Liver (tissue), 9 donors: ENCODE results near the gene TFG. TPM values are rescaled to one million over a fixed set of nuclear protein-coding genes. Genes with fewer than 3 reads are reported as not detected.

Experiments
- DNase-seq: peaks from one replicate; pipeline ENCODE4 v3.0.0-alpha.2; 2017; ENCODE audit warnings: low spot score
- H3K27ac ChIP-seq, 2 donors: one replicate each; pipeline ENCODE4 v1.7.0; 2013; ENCODE audit warnings: inconsistent platforms in 2 of 2, low read length in 2 of 2, control low read depth in 1 of 2, low read depth in 1 of 2, mild to moderate bottlenecking in 1 of 2
- H3K27me3 ChIP-seq, 4 donors: one replicate each; pipeline versions ENCODE4 v1.6.1 to v1.7.0; 2013; ENCODE audit warnings: low read length in 3 of 4, inconsistent platforms in 1 of 4, mild to moderate bottlenecking in 1 of 4, moderate library complexity in 1 of 4; ENCODE audit not compliant: control insufficient read depth in 4 of 4, insufficient read depth in 4 of 4
- H3K36me3 ChIP-seq, 4 donors: one replicate each; pipeline versions ENCODE4 v1.6.1 to v1.7.0; 2013; ENCODE audit warnings: low read length in 3 of 4, mild to moderate bottlenecking in 3 of 4, low read depth in 1 of 4, moderate library complexity in 1 of 4; ENCODE audit not compliant: control insufficient read depth in 4 of 4, insufficient read depth in 3 of 4
- H3K4me1 ChIP-seq, 4 donors: one replicate each; pipeline versions ENCODE4 v1.6.1 to v1.7.0; 2013; ENCODE audit warnings: low read length in 3 of 4, mild to moderate bottlenecking in 3 of 4, moderate library complexity in 1 of 4; ENCODE audit not compliant: control insufficient read depth in 4 of 4, insufficient read depth in 4 of 4
- H3K4me3 ChIP-seq, 3 donors: one replicate each; pipeline versions ENCODE4 v1.6.1 to v1.7.0; 2013; ENCODE audit warnings: low read length in 3 of 3, control low read depth in 1 of 3, low read depth in 1 of 3, mild to moderate bottlenecking in 1 of 3
- H3K9ac ChIP-seq, 2 donors: one replicate each; pipeline ENCODE4 v1.7.0; 2013; ENCODE audit warnings: low read length in 2 of 2, mild to moderate bottlenecking in 2 of 2, moderate library complexity in 2 of 2, control low read depth in 1 of 2, low read depth in 1 of 2
- H3K9me3 ChIP-seq, 4 donors: one replicate each; pipeline versions ENCODE4 v1.6.1 to v1.7.0; 2013; ENCODE audit warnings: low read length in 3 of 4; ENCODE audit not compliant: control insufficient read depth in 4 of 4
- ATF3 ChIP-seq: IDR thresholded peaks from 2 replicates; pipeline ENCODE4 v1.6.1; 2016; ENCODE audit warnings: antibody characterized with exemption
- FOXA1 ChIP-seq: IDR thresholded peaks from 2 replicates; pipeline ENCODE4 v1.6.1; 2016; ENCODE audit warnings: antibody characterized with exemption
- FOXA2 ChIP-seq: IDR thresholded peaks from 2 replicates; pipeline ENCODE4 v1.6.1; 2016; ENCODE audit warnings: antibody characterized with exemption
- GABPA ChIP-seq, 2 donors: IDR thresholded peaks in 1 of 2; conservative IDR thresholded peaks in 1 of 2; 2 replicates each; pipeline ENCODE4 v1.6.1; 2016; ENCODE audit warnings: antibody characterized with exemption in 2 of 2, mild to moderate bottlenecking in 1 of 2, moderate library complexity in 1 of 2
- HNF4A ChIP-seq, 2 donors: conservative IDR thresholded peaks; 2 replicates each; pipeline ENCODE4 v1.6.1; 2016; ENCODE audit warnings: antibody characterized with exemption in 2 of 2, mild to moderate bottlenecking in 2 of 2
- JUND ChIP-seq, 2 donors: IDR thresholded peaks; 2 replicates each; pipeline ENCODE4 v1.6.1; 2016; ENCODE audit warnings: antibody characterized with exemption in 2 of 2
- NR2F2 ChIP-seq: IDR thresholded peaks from 2 replicates; pipeline ENCODE4 v1.6.1; 2016; ENCODE audit warnings: antibody characterized with exemption
- RAD21 ChIP-seq, 2 donors: IDR thresholded peaks; 2 replicates each; pipeline ENCODE4 v1.6.1; 2016; ENCODE audit warnings: antibody characterized with exemption in 2 of 2, mild to moderate bottlenecking in 2 of 2
- TAF1 ChIP-seq: conservative IDR thresholded peaks from 2 replicates; pipeline ENCODE4 v1.6.1; 2016; ENCODE audit warnings: antibody characterized with exemption, mild to moderate bottlenecking
- WGBS: extraction: QIAGEN DNeasy Blood & Tissue Kit; methylation state at CpG from one replicate; pipeline ENCODE4 v1.1.7; 2013; 5-methylcytosine and 5-hydroxymethylcytosine counted together
- polyA plus RNA-seq, 2 donors: library from polyadenylated mRNA; stranded (reverse) in 1 of 2; unstranded in 1 of 2; fragments of 200-250 nt in 1 of 2; fragments of >200 nt in 1 of 2; fragmentation: Nextera tagmentation in 1 of 2; extraction: Ambion mirVana in 1 of 2; gene quantifications; one replicate each; pipeline versions ENCODE4 v1.2.1 to v1.2.3, GENCODE V29; 2013 to 2015
- total RNA-seq, 2 donors: library from RNA; depleted of rRNA; stranded (reverse); fragments of >200 nt; gene quantifications; one replicate each; pipeline ENCODE4 v1.2.3, GENCODE V29; 2014
- TF ChIP-seq, protein P1 (sequence below): IDR thresholded peaks from 2 replicates; pipeline ENCODE4 v1.6.1; 2016; ENCODE audit warnings: antibody characterized with exemption, mild to moderate bottlenecking
- donor health status: healthy.
- donor health status: healthy.
- donor health status: healthy.
- donor health status: healthy.
- donor health status: healthy.

Gene TFG
- total and polyA plus RNA-seq, 4 donors: 42.4 to 70.8 (median 65.0) TPM

- Histone ChIP-seq H3K36me3 (no peaks in the 10 kb centered on the region), H3K9ac (no peak overlapping the region), H3K27me3 (no peaks in the 10 kb centered on the region), H3K4me3 (no peak overlapping the region), H3K9me3 (no peaks in the 10 kb centered on the region), H3K27ac (no peak overlapping the region), H3K4me1 (peaks cover 0 to 15% (median 6%) of the 10 kb centered on the region in 4 donors)
- DNase-seq: no peak
- TF ChIP-seq, protein P1, sequence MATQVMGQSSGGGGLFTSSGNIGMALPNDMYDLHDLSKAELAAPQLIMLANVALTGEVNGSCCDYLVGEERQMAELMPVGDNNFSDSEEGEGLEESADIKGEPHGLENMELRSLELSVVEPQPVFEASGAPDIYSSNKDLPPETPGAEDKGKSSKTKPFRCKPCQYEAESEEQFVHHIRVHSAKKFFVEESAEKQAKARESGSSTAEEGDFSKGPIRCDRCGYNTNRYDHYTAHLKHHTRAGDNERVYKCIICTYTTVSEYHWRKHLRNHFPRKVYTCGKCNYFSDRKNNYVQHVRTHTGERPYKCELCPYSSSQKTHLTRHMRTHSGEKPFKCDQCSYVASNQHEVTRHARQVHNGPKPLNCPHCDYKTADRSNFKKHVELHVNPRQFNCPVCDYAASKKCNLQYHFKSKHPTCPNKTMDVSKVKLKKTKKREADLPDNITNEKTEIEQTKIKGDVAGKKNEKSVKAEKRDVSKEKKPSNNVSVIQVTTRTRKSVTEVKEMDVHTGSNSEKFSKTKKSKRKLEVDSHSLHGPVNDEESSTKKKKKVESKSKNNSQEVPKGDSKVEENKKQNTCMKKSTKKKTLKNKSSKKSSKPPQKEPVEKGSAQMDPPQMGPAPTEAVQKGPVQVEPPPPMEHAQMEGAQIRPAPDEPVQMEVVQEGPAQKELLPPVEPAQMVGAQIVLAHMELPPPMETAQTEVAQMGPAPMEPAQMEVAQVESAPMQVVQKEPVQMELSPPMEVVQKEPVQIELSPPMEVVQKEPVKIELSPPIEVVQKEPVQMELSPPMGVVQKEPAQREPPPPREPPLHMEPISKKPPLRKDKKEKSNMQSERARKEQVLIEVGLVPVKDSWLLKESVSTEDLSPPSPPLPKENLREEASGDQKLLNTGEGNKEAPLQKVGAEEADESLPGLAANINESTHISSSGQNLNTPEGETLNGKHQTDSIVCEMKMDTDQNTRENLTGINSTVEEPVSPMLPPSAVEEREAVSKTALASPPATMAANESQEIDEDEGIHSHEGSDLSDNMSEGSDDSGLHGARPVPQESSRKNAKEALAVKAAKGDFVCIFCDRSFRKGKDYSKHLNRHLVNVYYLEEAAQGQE: no peak
- no peak for TF ChIP-seq ATF3
- no peak for TF ChIP-seq FOXA2
- TF ChIP-seq GABPA (IDR thresholded peaks at IDR 0.05 in 1 of 2, conservative IDR thresholded peaks at IDR 0.05 in 1 of 2): no peak
- no peak for TF ChIP-seq FOXA1
- TF ChIP-seq NR2F2: no peak
- TF ChIP-seq JUND (IDR thresholded peaks at IDR 0.05): no peak
- TF ChIP-seq HNF4A (conservative IDR thresholded peaks at IDR 0.05): no peak
Measured at GRCh38 chr3:100761951-100762350, 52.7 kb downstream of the TFG start.

- no peak overlapping the region for H3K9ac ChIP-seq
- H3K4me1 ChIP-seq: peaks cover 0 to 10% (median 2%) of the 10 kb centered on the region in 4 donors
- no peaks in the 10 kb centered on the region for H3K27me3 ChIP-seq
- 93% methylated on average over 3 of the region's 3 CpGs for WGBS
- DNase-seq: no peak
- TF ChIP-seq FOXA1 (no peak), TAF1 (no peak), RAD21 (IDR thresholded peaks at IDR 0.05) (no peak), HNF4A (conservative IDR thresholded peaks at IDR 0.05) (no peak), GABPA (IDR thresholded peaks at IDR 0.05 in 1 of 2, conservative IDR thresholded peaks at IDR 0.05 in 1 of 2) (no peak), JUND (IDR thresholded peaks at IDR 0.05) (no peak)
- TF ChIP-seq, protein P1: no peak
- H3K36me3 ChIP-seq: no peaks in the 10 kb centered on the region
- H3K27ac ChIP-seq: no peak overlapping the region
- no peak overlapping the region for H3K4me3 ChIP-seq
- H3K9me3 ChIP-seq: no peaks in the 10 kb centered on the region
Measured at GRCh38 chr3:100765437-100765975, 56.2 kb downstream of the TFG start.
